Liver (tissue), 3 donors: ENCODE results near the gene RINL.

ENCODE experiments used
- ATF3 ChIP-seq: IDR thresholded peaks from 2 replicates; pipeline ENCODE4 v1.6.1; 2016; ENCODE audit warnings: antibody characterized with exemption
- CTCF ChIP-seq: fragments of 150-350 bp; IDR thresholded peaks from 2 replicates; pipeline ENCODE4 v1.5.1; 2017; ENCODE audit warnings: improper control_type of control experiment, low read depth, low read length; ENCODE audit not compliant: missing input control
- FOXA1 ChIP-seq: IDR thresholded peaks from 2 replicates; pipeline ENCODE4 v1.6.1; 2016; ENCODE audit warnings: antibody characterized with exemption
- GABPA ChIP-seq, 2 donors: IDR thresholded peaks in 1 of 2; conservative IDR thresholded peaks in 1 of 2; 2 replicates each; pipeline ENCODE4 v1.6.1; 2016; ENCODE audit warnings: antibody characterized with exemption in 2 of 2, mild to moderate bottlenecking in 1 of 2, moderate library complexity in 1 of 2
- HNF4A ChIP-seq, 2 donors: conservative IDR thresholded peaks; 2 replicates each; pipeline ENCODE4 v1.6.1; 2016; ENCODE audit warnings: antibody characterized with exemption in 2 of 2, mild to moderate bottlenecking in 2 of 2
- MAX ChIP-seq: IDR thresholded peaks from 2 replicates; pipeline ENCODE4 v1.6.1; 2016; ENCODE audit warnings: antibody characterized with exemption
- REST ChIP-seq: IDR thresholded peaks from 2 replicates; pipeline ENCODE4 v1.6.1; 2016; ENCODE audit warnings: antibody characterized with exemption, mild to moderate bottlenecking
- SP1 ChIP-seq: IDR thresholded peaks from 2 replicates; pipeline ENCODE4 v1.6.1; 2018; ENCODE audit warnings: antibody characterized with exemption, mild to moderate bottlenecking
- TAF1 ChIP-seq: conservative IDR thresholded peaks from 2 replicates; pipeline ENCODE4 v1.6.1; 2016; ENCODE audit warnings: antibody characterized with exemption, mild to moderate bottlenecking
- YY1 ChIP-seq: IDR thresholded peaks from 2 replicates; pipeline ENCODE4 v1.6.1; 2016; ENCODE audit warnings: antibody characterized with exemption, mild to moderate bottlenecking
- ZBTB33 ChIP-seq: IDR thresholded peaks from 2 replicates; pipeline ENCODE4 v1.6.1; 2016; ENCODE audit warnings: antibody characterized with exemption
- donor health status: healthy.
- donor health status: healthy.

GRCh38 chr19:38838208-38838985 lies 39.7 kb downstream of the RINL start:
- TF ChIP-seq CTCF (no peak), TAF1 (no peak), MAX (no peak), HNF4A (conservative IDR thresholded peaks at IDR 0.05) (no peak), YY1 (no peak), REST (no peak), SP1 (no peak), ATF3 (no peak), ZBTB33 (no peak), GABPA (IDR thresholded peaks at IDR 0.05 in 1 of 2, conservative IDR thresholded peaks at IDR 0.05 in 1 of 2) (no peak), FOXA1 (no peak)
